HFF-Myc (cell line): ENCODE results near the gene HLF.

Source experiments
- DNase-seq: peaks from one replicate; pipeline ENCODE4 v3.0.0-alpha.2; 2011; ENCODE audit warnings: low read depth; ENCODE audit errors: extremely low read depth
- H3K4me3 ChIP-seq: replicated peaks from 2 replicates; pipeline ENCODE4 v1.5.1; 2011; ENCODE audit warnings: low read depth, mild to moderate bottlenecking, control low read depth, low read length
- CTCF ChIP-seq: IDR thresholded peaks from 2 replicates; pipeline ENCODE4 v1.5.1; 2012; ENCODE audit warnings: mild to moderate bottlenecking, low read depth, low read length, control low read depth; ENCODE audit errors: missing control alignments

HLF gene

GRCh38 chr17:55273579-55274354 lies 9.0 kb downstream of the HLF start:
- DNase-seq: no peak
- no peak for TF ChIP-seq CTCF
- H3K4me3 ChIP-seq: no peak overlapping the region

DNA sequence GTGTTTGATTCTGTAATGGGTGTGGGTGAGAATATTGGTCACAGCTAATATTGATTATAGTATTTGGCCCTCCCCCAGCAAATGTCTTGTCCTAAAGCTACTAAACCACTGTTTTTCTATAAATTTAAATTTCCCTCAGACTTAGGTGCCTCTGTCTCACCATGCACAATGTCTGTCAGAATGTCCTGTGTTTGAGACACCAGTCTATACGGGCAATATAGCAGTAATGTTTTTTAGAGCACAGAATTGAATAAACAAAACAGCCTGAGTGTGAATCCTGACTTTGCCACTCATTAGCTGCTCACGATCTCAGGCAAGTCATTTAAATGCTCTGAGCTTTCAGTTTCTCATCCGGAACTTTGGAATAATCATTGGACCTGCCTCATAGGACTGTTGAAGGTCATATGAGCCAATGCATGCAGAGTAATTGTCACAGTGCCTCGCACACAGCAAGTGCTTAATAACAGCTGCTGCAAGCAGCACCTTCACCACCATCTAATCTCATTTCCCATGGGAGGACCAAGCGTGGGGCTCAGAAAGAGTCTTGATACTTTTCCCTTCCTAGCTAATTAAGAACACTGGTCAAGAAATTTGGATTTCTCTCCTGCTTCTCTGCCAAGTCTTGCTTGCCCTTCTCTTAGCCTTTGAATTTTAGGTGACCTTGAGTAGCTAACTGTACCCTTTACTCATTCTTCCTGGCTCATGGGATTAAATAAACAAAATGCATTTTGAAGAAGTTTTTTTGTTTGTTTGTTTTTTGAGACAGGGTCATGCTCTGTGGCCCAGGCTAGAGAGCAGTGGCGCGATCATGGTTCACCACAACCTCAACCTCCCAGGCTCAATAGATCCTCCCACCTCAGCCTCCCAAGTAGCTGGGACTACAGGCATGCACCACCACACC lies 9.8 kb downstream of the HLF start:
- no peak overlapping the region for H3K4me3 ChIP-seq
- DNase-seq: no peak
- TF ChIP-seq CTCF: no peak

DNA sequence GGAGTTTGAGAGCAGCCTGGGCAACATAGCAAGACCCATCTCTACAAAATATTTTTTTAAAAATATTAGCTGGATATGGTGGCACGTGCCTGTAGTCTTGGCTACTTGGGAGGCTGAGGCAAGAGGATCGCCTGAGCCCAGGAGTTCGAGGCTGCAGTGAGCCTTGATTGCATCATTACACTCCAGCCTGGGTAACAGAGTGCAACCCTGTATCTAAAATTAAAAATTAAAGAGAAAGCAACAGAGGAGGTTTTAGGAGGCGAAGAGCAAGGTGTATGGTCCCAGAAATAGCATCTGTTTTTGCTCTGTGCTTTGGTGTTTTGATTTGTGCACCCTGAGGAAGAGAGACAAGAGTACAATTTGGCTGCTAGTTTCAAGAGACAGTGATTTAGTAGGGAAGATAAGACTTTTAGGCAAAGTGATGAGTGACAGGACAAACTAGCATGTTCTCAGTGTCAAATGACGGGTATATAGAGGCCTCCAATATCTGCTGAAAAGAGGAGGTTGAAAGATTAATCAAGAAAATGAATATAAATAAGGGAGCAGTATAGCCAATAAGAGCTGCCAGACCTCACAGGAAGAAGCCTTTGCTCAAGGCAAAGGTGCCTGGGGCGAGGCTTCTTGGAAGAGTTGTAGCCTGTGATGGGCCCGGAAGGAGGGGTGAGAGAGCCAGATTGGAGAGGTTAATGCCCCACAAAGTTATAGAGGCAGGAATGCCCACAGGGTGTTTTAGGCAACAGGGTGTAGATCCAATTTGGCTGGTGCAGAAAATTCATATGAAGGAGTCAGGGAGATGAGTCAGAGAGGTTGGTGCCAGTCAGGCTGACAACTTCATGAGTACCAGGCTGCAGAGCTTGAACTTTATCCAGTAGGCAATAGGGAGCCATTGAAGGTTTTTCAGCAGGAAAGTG lies 11.4 kb downstream of the HLF start:
- DNase-seq: no peak
- TF ChIP-seq CTCF: no peak

GRCh38 chr17:55278173-55278961 lies 13.6 kb downstream of the HLF start:
- no peak overlapping the region for H3K4me3 ChIP-seq
- no peak for DNase-seq
- TF ChIP-seq CTCF: no peak

More for the DNA sequence above, 11.4 kb downstream of the HLF start:
- no peak overlapping the region for H3K4me3 ChIP-seq

- TF ChIP-seq CTCF: no peak
- no peak overlapping the region for H3K4me3 ChIP-seq
- DNase-seq: no peak
These were observed 14.4 kb downstream of the HLF start for GRCh38 chr17:55279203-55279602.
